Tibial artery (tissue), 4 donors: ENCODE data around the gene OR51I2.

Experiments used
- DNase-seq, 2 donors: peaks; one replicate each; pipeline ENCODE4 v3.0.0-alpha.2; 2019
- H3K27ac ChIP-seq, 2 donors: fragments of 200-600 bp; sonication (generic) in 1 of 2; 1 replicate in 1 of 2; 2 replicates in 1 of 2; pipeline ENCODE4 v1.5.1; 2018 to 2019; ENCODE audit warnings: mild to moderate bottlenecking in 1 of 2
- H3K27me3 ChIP-seq, 2 donors: fragments of 200-600 bp; sonication (generic) in 1 of 2; one replicate each; pipeline versions ENCODE4 v1.5.1 to v1.6.0; 2016 to 2019
- H3K36me3 ChIP-seq, 3 donors: fragments of 200-600 bp; sonication (generic) in 2 of 3; one replicate each; pipeline ENCODE4 v1.5.1; 2016 to 2019; ENCODE audit warnings: mild to moderate bottlenecking in 2 of 3
- H3K4me1 ChIP-seq, 4 donors: fragments of 200-600 bp; sonication (generic) in 2 of 4; 1 replicate in 3 of 4; 2 replicates in 1 of 4; pipeline ENCODE4 v1.5.1; 2016 to 2019
- H3K4me3 ChIP-seq, 2 donors: fragments of 200-600 bp; sonication (generic) in 1 of 2; 1 replicate in 1 of 2; 2 replicates in 1 of 2; pipeline ENCODE4 v1.5.1; 2018 to 2019; ENCODE audit warnings: mild to moderate bottlenecking in 2 of 2
- H3K9me3 ChIP-seq, 3 donors: fragments of 200-600 bp; sonication (generic) in 1 of 3; one replicate each; pipeline ENCODE4 v1.5.1; 2016 to 2019
- CTCF ChIP-seq, 2 experiments: fragments of 200-600 bp in 1 of 2; fragments of 450-650 bp in 1 of 2; IDR thresholded peaks; one replicate each; pipeline ENCODE4 v1.5.1; 2017 to 2019; ENCODE audit warnings: antibody characterized with exemption in 2 of 2, mild to moderate bottlenecking in 1 of 2, moderate library complexity in 1 of 2
- intact Hi-C: fragments of 100-400 bp; cut with DNase I; formaldehyde crosslinking; loops from one replicate; pipeline ENCODE4 v1.15.0; 2023; ENCODE audit warnings: low total_unique reads

The OR51I2 gene

DNA sequence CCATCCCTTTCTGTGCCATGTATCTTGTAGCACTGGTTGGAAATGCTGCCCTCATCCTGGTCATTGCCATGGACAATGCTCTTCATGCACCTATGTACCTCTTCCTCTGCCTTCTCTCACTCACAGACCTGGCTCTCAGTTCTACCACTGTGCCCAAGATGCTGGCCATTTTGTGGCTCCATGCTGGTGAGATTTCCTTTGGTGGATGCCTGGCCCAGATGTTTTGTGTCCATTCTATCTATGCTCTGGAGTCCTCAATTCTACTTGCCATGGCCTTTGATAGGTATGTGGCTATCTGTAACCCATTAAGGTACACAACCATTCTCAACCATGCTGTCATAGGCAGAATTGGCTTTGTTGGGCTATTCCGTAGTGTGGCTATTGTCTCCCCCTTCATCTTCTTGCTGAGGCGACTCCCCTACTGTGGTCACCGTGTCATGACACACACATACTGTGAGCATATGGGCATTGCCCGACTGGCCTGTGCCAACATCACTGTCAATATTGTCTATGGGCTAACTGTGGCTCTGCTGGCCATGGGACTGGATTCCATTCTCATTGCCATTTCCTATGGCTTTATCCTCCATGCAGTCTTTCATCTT is 39.8 kb downstream of the OR51I2 start:
- no peaks in the 10 kb centered on the region for H3K9me3 ChIP-seq
- no peaks in the 10 kb centered on the region for H3K36me3 ChIP-seq
- no peaks in the 10 kb centered on the region for H3K27me3 ChIP-seq
- TF ChIP-seq CTCF (IDR thresholded peaks at IDR 0.05) = no peak
- intact Hi-C loops = no loop called here
- H3K4me1 ChIP-seq = no peaks in the 10 kb centered on the region
- no peak overlapping the region for H3K4me3 ChIP-seq
- H3K27ac ChIP-seq = no peak overlapping the region
- no peak for DNase-seq

GRCh38 chr11:5489576-5490357 is 40.6 kb downstream of the OR51I2 start:
- Histone ChIP-seq H3K4me1 (no peaks in the 10 kb centered on the region), H3K27ac (no peak overlapping the region), H3K4me3 (no peak overlapping the region), H3K27me3 (no peaks in the 10 kb centered on the region), H3K36me3 (no peaks in the 10 kb centered on the region), H3K9me3 (no peaks in the 10 kb centered on the region)
- DNase-seq = no peak
- intact Hi-C loops = no loop called here
- TF ChIP-seq CTCF (IDR thresholded peaks at IDR 0.05) = no peak

GRCh38 chr11:5499671-5500070 is 50.5 kb downstream of the OR51I2 start:
- DNase-seq = no peak
- intact Hi-C loops = no loop called here
- no peak overlapping the region for H3K4me3 ChIP-seq

DNA sequence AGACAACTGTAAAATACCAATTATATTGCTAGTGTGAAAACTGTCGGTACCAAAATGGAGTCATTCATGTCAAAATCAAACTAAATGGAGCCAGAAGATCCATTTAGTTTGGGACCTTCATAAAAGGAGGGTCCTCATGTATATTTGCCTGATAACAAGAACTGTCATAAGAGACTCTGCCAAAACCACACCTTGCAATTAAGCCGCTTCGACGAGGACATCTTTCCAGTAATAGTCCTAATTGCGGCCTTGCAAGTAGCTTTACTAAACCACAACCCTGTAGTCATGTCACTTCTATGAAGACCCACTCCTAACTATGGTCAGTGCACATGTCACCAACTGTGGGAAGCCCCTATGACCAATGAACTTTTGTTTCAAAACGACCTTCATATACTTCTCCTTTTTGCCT is 51.3 kb downstream of the OR51I2 start:
- H3K4me3 ChIP-seq = no peak overlapping the region
- H3K27me3 ChIP-seq = no peaks in the 10 kb centered on the region
- intact Hi-C loops = no loop called here
- no peaks in the 10 kb centered on the region for H3K36me3 ChIP-seq
- no peak for TF ChIP-seq CTCF (IDR thresholded peaks at IDR 0.05)
- no peak for DNase-seq
- H3K4me1 ChIP-seq = no peaks in the 10 kb centered on the region
- H3K9me3 ChIP-seq = no peaks in the 10 kb centered on the region
- H3K27ac ChIP-seq = no peak overlapping the region

More at GRCh38 chr11:5499671-5500070, 50.5 kb downstream of the OR51I2 start:
- H3K4me1 ChIP-seq = no peaks in the 10 kb centered on the region
- H3K27me3 ChIP-seq = no peaks in the 10 kb centered on the region
- H3K36me3 ChIP-seq = no peaks in the 10 kb centered on the region
- H3K9me3 ChIP-seq = no peaks in the 10 kb centered on the region
- H3K27ac ChIP-seq = no peak overlapping the region
- no peak for TF ChIP-seq CTCF (IDR thresholded peaks at IDR 0.05)

DNA sequence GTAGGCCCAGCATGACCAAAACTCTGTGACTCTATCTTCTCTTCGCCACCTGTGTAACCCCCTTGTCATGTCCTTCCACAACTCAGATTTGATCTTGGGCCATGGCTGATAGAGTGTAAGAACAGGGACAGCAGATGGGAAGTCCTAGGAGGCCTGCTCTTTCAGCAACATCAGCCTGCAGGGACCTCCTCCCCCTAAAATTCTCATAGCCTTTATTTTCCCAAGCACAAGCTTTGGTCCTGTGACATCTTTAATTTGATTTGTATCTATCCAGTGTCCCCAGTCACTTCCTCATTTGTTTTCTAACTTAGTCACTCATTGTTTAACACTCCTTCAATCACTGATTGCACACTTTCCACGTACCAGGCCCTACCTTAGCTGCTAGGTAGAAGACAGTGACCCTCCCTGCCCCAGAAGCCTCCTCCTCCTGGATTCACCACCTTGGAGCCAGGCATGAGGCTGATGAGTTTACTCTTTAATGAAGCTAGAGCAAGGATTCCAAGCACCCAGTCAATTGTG is 55.3 kb downstream of the OR51I2 start:
- H3K4me1 ChIP-seq = no peaks in the 10 kb centered on the region
- no peak for TF ChIP-seq CTCF (IDR thresholded peaks at IDR 0.05)
- no peaks in the 10 kb centered on the region for H3K27me3 ChIP-seq
- no peaks in the 10 kb centered on the region for H3K36me3 ChIP-seq
- intact Hi-C loops = no loop called here
- DNase-seq = no peak
- H3K27ac ChIP-seq = no peak overlapping the region
- no peaks in the 10 kb centered on the region for H3K9me3 ChIP-seq
- no peak overlapping the region for H3K4me3 ChIP-seq
